K562 (cell line): ENCODE results near the gene PDZD2. TPM values are rescaled to one million over a fixed set of nuclear protein-coding genes. Genes with fewer than 3 reads are reported as not detected.

Experiments used
- ATAC-seq: fragments of 200-7000 bp; cut with Tn5 transposase; 3 replicates; pipeline ENCODE4 v1.9.1; 2020; ENCODE audit warnings: moderate library complexity
- BruUV-seq: library from RNA; stranded (reverse); fragments of 400-500 nt; replicated peaks from 2 replicates; lab custom pipeline; 2021; lab: Mats Ljungman, UMichigan
- CTCF ChIA-PET: fragments of 300-600 bp; formaldehyde crosslinking; extraction: SDS; loops from one replicate; lab custom pipeline; 2021; ENCODE audit warnings: low intra/inter-chr PET ratio; lab: Yijun Ruan, JAX
- POLR2A ChIA-PET: fragments of 300-600, 350-650 bp; sonication (Branson Sonifier 250); formaldehyde crosslinking; extraction: SDS; loops from one replicate; lab custom pipeline; 2021; ENCODE audit warnings: antibody characterized with exemption, inconsistent platforms; lab: Yijun Ruan, JAX
- DNase-seq, 4 experiments: peaks; one replicate each; pipeline versions ENCODE4 v3.0.0 to v3.0.0-alpha.2; 2011 to 2018; ENCODE audit warnings: low spot score in 3 of 4, mixed read lengths in 3 of 4; ENCODE audit errors: extremely low read depth in 1 of 4
- FAIRE-seq: peaks from 2 replicates; lab custom pipeline; 2011; peaks lifted over from hg19 to GRCh38; lab: Jason Lieb, UNC
- H2AFZ ChIP-seq: 2 replicates; pipeline ENCODE4 v1.6.0; 2011; ENCODE audit warnings: low read depth, low read length, control low read depth, inconsistent platforms
- H3K27ac ChIP-seq: fragments of 200-600 bp; 3 replicates; pipeline ENCODE4 v1.8.0; 2011; ENCODE audit warnings: low read depth, mild to moderate bottlenecking, control low read depth, inconsistent platforms, low read length, moderate library complexity, mixed read lengths; ENCODE audit errors: extremely low read depth
- H3K27me3 ChIP-seq, 2 experiments: fragments of 300-600 bp in 1 of 2; 2 replicates in 1 of 2; 3 replicates in 1 of 2; pipeline versions ENCODE4 v1.6.0 to v1.8.0; 2011; ENCODE audit warnings: inconsistent platforms in 2 of 2, low read length in 2 of 2, mild to moderate bottlenecking in 1 of 2, mixed read lengths in 1 of 2, moderate library complexity in 1 of 2; ENCODE audit not compliant: control insufficient read depth in 2 of 2, insufficient read depth in 2 of 2
- H3K36me3 ChIP-seq: fragments of 300-600 bp; 3 replicates; pipeline ENCODE4 v1.8.0; 2011; ENCODE audit warnings: mild to moderate bottlenecking, low read length, inconsistent platforms; ENCODE audit not compliant: control insufficient read depth, insufficient read depth
- H3K4me1 ChIP-seq, 2 experiments: fragments of 200-600 bp in 1 of 2; replicated peaks in 1 of 2; 2 replicates in 1 of 2; 3 replicates in 1 of 2; pipeline versions ENCODE4 v1.5.1 to v1.8.0; 2011; ENCODE audit warnings: inconsistent platforms in 2 of 2, low read length in 2 of 2, mild to moderate bottlenecking in 1 of 2, mixed read lengths in 1 of 2, moderate library complexity in 1 of 2; ENCODE audit not compliant: control insufficient read depth in 2 of 2, insufficient read depth in 2 of 2
- H3K4me2 ChIP-seq: 2 replicates; pipeline ENCODE4 v1.6.1; 2011; ENCODE audit warnings: low read length, control low read depth, inconsistent platforms, mixed read lengths; ENCODE audit not compliant: insufficient read depth
- H3K4me3 ChIP-seq: fragments of 200-600 bp; sonication (generic), shearing (Covaris generic); 2 replicates; pipeline ENCODE4 v1.5.1; 2016; ENCODE audit warnings: control low read depth, inconsistent platforms
- H3K79me2 ChIP-seq: fragments of 200-600 bp; 3 replicates; pipeline ENCODE4 v1.8.0; 2011; ENCODE audit warnings: low read length, inconsistent platforms; ENCODE audit not compliant: control insufficient read depth, insufficient read depth
- H3K9ac ChIP-seq, 2 experiments: 2 replicates each; pipeline versions ENCODE4 v1.6.0 to v1.6.1; 2011; ENCODE audit warnings: low read depth in 2 of 2, low read length in 2 of 2, control low read depth in 1 of 2, inconsistent platforms in 1 of 2, mild to moderate bottlenecking in 1 of 2, mixed read lengths in 1 of 2; ENCODE audit not compliant: insufficient read depth in 1 of 2
- H3K9me1 ChIP-seq: one replicate; pipeline ENCODE4 v1.6.0; 2011; ENCODE audit warnings: inconsistent platforms, mild to moderate bottlenecking, low read length, moderate library complexity; ENCODE audit not compliant: control insufficient read depth, insufficient read depth
- H3K9me3 ChIP-seq: replicated peaks from 2 replicates; pipeline ENCODE4 v1.5.1; 2011; ENCODE audit warnings: low read depth, low read length, inconsistent platforms; ENCODE audit not compliant: control insufficient read depth, insufficient read depth
- H4K20me1 ChIP-seq: replicated peaks from 2 replicates; pipeline ENCODE4 v1.6.1; 2011; ENCODE audit warnings: low read length, inconsistent platforms, mixed read lengths; ENCODE audit not compliant: control insufficient read depth, insufficient read depth
- CGGBP1 ChIP-seq: fragments of 250-450 bp; sonication (Bioruptor Pico); IDR thresholded peaks from 2 replicates; pipeline ENCODE4 v1.9.0; 2021; ENCODE audit warnings: mild to moderate bottlenecking
- IRF2 ChIP-seq: sonication (generic); formaldehyde crosslinking; IDR thresholded peaks from 2 replicates; pipeline ENCODE4 v1.8.1; 2022; ENCODE audit warnings: mild to moderate bottlenecking, missing genetic modification reagents
- PTBP1 ChIP-seq: fragments of 200-400 bp; formaldehyde crosslinking; IDR thresholded peaks from 2 replicates; pipeline ENCODE4 v1.6.1; 2017; ENCODE audit warnings: low read depth, low read length
- U2AF2 ChIP-seq: fragments of 200-400 bp; formaldehyde crosslinking; optimal IDR thresholded peaks from 2 replicates; pipeline ENCODE3; 2017; ENCODE audit warnings: low read depth, mild to moderate bottlenecking, low read length
- WGBS: fragments of 100-300 bp; shearing (Covaris generic); methylation state at CpG from one replicate; pipeline ENCODE4 v1.1.6; 2016; ENCODE audit warnings: low coverage, mixed read lengths; ENCODE audit not compliant: insufficient coverage; ENCODE audit errors: missing lambda C conversion rate; 5-methylcytosine and 5-hydroxymethylcytosine counted together
- in situ Hi-C: fragments of 300-500 bp; cut with MboI; formaldehyde crosslinking; loops from 4 replicates; pipeline ENCODE4 v1.15.0; 2018; ENCODE audit warnings: inconsistent platforms, mixed read lengths
- intact Hi-C: fragments of 100-400 bp; cut with micrococcal nuclease; formaldehyde crosslinking; loops from 2 replicates; pipeline ENCODE4 v1.14.2; 2022
- polyA plus RNA-seq, 8 experiments: library from polyadenylated mRNA; depleted of rRNA in 4 of 8; stranded (reverse) in 5 of 8; unstranded in 3 of 8; fragments of >200 nt; fragmentation: Nextera tagmentation in 2 of 8; fragmentation: Illumina TruSeq in 1 of 8; extraction: Ambion mirVana in 2 of 8; extraction: Trizol in 1 of 8; gene quantifications; 2 replicates each; pipeline versions ENCODE4 v1.2.1 to v1.2.3, GENCODE V29; 2011 to 2014; ENCODE audit warnings: inconsistent platforms in 1 of 8, missing spikeins in 1 of 8
- total RNA-seq, 7 experiments: library from RNA; depleted of rRNA in 6 of 7; stranded (reverse); fragments of >200 nt in 6 of 7; fragmentation: Illumina TruSeq in 2 of 7; extraction: Trizol in 2 of 7; gene quantifications; 2 replicates each; pipeline versions ENCODE4 v1.2.1 to v1.2.3, GENCODE V29; 2011 to 2021; ENCODE audit warnings: low replicate concordance in 1 of 7
- TF ChIP-seq, protein P1 (sequence below): fragments of 250-450 bp; sonication (Bioruptor Pico); IDR thresholded peaks from 2 replicates; pipeline ENCODE4 v1.5.0; 2021
- TF ChIP-seq, protein P2 (sequence below), 2 experiments: fragments of 450-650 bp; formaldehyde crosslinking in 1 of 2; IDR thresholded peaks; 2 replicates each; pipeline versions ENCODE4 v1.4.0 to v1.6.1; 2014 to 2020; ENCODE audit warnings: mild to moderate bottlenecking in 2 of 2, borderline replicate concordance in 1 of 2, low read depth in 1 of 2
- TF ChIP-seq, protein P3 (sequence below): fragments of 150-350 bp; IDR thresholded peaks from 2 replicates; pipeline ENCODE4 v1.6.1; 2014; ENCODE audit warnings: low read depth, mild to moderate bottlenecking, low read length, borderline replicate concordance

The PDZD2 gene
- total and polyA plus RNA-seq, 9 of the 15 experiments (the other 6 are each of a cell fraction or from before 2014, with no cell fraction given): 0.02 to 0.08 (median 0.04) TPM; not detected in 6

GRCh38 chr5:31990081-31990650 is 351.2 kb downstream of the PDZD2 start:
- no peak for ATAC-seq
- TF ChIP-seq U2AF2 (no peak), PTBP1 (no peak), IRF2 (CRISPR knock-in tag) (no peak), CGGBP1 (CRISPR knock-in tag) (no peak)
- TF ChIP-seq, protein P1, sequence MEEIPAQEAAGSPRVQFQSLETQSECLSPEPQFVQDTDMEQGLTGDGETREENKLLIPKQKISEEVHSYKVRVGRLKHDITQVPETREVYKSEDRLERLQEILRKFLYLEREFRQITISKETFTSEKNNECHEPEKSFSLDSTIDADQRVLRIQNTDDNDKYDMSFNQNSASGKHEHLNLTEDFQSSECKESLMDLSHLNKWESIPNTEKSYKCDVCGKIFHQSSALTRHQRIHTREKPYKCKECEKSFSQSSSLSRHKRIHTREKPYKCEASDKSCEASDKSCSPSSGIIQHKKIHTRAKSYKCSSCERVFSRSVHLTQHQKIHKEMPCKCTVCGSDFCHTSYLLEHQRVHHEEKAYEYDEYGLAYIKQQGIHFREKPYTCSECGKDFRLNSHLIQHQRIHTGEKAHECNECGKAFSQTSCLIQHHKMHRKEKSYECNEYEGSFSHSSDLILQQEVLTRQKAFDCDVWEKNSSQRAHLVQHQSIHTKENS (CRISPR knock-in tag): no peak
- TF ChIP-seq, protein P2, sequence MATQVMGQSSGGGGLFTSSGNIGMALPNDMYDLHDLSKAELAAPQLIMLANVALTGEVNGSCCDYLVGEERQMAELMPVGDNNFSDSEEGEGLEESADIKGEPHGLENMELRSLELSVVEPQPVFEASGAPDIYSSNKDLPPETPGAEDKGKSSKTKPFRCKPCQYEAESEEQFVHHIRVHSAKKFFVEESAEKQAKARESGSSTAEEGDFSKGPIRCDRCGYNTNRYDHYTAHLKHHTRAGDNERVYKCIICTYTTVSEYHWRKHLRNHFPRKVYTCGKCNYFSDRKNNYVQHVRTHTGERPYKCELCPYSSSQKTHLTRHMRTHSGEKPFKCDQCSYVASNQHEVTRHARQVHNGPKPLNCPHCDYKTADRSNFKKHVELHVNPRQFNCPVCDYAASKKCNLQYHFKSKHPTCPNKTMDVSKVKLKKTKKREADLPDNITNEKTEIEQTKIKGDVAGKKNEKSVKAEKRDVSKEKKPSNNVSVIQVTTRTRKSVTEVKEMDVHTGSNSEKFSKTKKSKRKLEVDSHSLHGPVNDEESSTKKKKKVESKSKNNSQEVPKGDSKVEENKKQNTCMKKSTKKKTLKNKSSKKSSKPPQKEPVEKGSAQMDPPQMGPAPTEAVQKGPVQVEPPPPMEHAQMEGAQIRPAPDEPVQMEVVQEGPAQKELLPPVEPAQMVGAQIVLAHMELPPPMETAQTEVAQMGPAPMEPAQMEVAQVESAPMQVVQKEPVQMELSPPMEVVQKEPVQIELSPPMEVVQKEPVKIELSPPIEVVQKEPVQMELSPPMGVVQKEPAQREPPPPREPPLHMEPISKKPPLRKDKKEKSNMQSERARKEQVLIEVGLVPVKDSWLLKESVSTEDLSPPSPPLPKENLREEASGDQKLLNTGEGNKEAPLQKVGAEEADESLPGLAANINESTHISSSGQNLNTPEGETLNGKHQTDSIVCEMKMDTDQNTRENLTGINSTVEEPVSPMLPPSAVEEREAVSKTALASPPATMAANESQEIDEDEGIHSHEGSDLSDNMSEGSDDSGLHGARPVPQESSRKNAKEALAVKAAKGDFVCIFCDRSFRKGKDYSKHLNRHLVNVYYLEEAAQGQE (IDR thresholded peaks at IDR 0.05; ENCODE audit: borderline replicate concordance): no peak
- TF ChIP-seq, protein P2 (CRISPR knock-in tag; IDR thresholded peaks at IDR 0.05; ENCODE audit: low read depth): no peak
- TF ChIP-seq, protein P3, sequence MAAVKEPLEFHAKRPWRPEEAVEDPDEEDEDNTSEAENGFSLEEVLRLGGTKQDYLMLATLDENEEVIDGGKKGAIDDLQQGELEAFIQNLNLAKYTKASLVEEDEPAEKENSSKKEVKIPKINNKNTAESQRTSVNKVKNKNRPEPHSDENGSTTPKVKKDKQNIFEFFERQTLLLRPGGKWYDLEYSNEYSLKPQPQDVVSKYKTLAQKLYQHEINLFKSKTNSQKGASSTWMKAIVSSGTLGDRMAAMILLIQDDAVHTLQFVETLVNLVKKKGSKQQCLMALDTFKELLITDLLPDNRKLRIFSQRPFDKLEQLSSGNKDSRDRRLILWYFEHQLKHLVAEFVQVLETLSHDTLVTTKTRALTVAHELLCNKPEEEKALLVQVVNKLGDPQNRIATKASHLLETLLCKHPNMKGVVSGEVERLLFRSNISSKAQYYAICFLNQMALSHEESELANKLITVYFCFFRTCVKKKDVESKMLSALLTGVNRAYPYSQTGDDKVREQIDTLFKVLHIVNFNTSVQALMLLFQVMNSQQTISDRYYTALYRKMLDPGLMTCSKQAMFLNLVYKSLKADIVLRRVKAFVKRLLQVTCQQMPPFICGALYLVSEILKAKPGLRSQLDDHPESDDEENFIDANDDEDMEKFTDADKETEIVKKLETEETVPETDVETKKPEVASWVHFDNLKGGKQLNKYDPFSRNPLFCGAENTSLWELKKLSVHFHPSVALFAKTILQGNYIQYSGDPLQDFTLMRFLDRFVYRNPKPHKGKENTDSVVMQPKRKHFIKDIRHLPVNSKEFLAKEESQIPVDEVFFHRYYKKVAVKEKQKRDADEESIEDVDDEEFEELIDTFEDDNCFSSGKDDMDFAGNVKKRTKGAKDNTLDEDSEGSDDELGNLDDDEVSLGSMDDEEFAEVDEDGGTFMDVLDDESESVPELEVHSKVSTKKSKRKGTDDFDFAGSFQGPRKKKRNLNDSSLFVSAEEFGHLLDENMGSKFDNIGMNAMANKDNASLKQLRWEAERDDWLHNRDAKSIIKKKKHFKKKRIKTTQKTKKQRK: no peak
- Histone ChIP-seq H3K27ac (no peak overlapping the region), H3K9ac (no peak overlapping the region), H3K4me1 (no peaks in the 10 kb centered on the region), H3K4me3 (no peak overlapping the region), H3K9me3 (no peaks in the 10 kb centered on the region), H3K36me3 (no peaks in the 10 kb centered on the region), H2AFZ (no peak overlapping the region), H4K20me1 (no peaks in the 10 kb centered on the region), H3K4me2 (no peak overlapping the region), H3K27me3 (peaks cover 23 to 27% of the 10 kb centered on the region in 2 experiments; a peak in 3 of 5 replicates), H3K79me2 (no peaks in the 10 kb centered on the region), H3K9me1 (no peaks in the 10 kb centered on the region)
- intact Hi-C loops (no loop called here), in situ Hi-C loops (no loop called here)
- no peak for FAIRE-seq
- no peak for DNase-seq
- no TSS peak for BruUV-seq
- ChIA-PET CTCF (no interaction called here), POLR2A (interaction anchor here (0.6 kb wide), 1 partner anchor 329 kb away, joined by 3 read pairs; no protein-coding TSS in a partner anchor)
- WGBS: 0% methylated on average over 10 of the region's 10 CpGs
